B cell (primary cell): Measurements from ENCODE around the gene SLC1A2.

Source experiments
- EZH2 ChIP-seq: IDR thresholded peaks from 2 replicates; pipeline ENCODE4 v1.6.1; 2012; ENCODE audit warnings: borderline replicate concordance, low read depth, mild to moderate bottlenecking, moderate library complexity, low read length; ENCODE audit not compliant: insufficient read depth, poor library complexity, severe bottlenecking
- TF ChIP-seq, protein P1 (sequence below): fragments of 200-600 bp; IDR thresholded peaks from one replicate; pipeline ENCODE4 v1.8.0; 2022; ENCODE audit warnings: antibody characterized with exemption, mild to moderate bottlenecking

DNA sequence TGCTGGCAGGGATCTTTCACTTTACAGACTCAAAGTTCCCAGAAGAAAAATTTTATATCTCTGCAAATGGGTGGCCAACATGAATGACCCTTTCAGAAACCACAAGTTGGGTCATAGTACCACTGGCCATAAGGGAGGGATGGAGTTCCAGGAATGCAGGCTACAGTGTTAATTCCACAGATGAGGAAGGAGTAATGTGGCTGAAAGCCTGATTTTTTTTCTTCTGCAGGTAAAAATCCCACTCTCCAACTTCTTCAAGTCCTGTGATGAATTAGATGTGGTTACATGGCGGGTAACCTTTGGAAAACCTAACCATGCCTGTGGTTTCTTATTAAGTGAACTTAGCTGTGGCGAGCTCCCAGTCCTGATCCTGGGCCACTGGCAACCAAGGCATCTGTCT lies 103.2 kb downstream of the SLC1A2 start:
- TF ChIP-seq, protein P1, sequence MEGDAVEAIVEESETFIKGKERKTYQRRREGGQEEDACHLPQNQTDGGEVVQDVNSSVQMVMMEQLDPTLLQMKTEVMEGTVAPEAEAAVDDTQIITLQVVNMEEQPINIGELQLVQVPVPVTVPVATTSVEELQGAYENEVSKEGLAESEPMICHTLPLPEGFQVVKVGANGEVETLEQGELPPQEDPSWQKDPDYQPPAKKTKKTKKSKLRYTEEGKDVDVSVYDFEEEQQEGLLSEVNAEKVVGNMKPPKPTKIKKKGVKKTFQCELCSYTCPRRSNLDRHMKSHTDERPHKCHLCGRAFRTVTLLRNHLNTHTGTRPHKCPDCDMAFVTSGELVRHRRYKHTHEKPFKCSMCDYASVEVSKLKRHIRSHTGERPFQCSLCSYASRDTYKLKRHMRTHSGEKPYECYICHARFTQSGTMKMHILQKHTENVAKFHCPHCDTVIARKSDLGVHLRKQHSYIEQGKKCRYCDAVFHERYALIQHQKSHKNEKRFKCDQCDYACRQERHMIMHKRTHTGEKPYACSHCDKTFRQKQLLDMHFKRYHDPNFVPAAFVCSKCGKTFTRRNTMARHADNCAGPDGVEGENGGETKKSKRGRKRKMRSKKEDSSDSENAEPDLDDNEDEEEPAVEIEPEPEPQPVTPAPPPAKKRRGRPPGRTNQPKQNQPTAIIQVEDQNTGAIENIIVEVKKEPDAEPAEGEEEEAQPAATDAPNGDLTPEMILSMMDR: no peak
- TF ChIP-seq EZH2: no peak
